ENCODE measurements around the gene FHAD1. TPM values are rescaled to one million over a fixed set of nuclear protein-coding genes. Genes with fewer than 3 reads are reported as not detected.
A peak's percentile ranks its signal among the peaks of the same experiment; 100 is the strongest.

Gene FHAD1
- total and polyA plus RNA-seq, 11 donors, result 0.06 to 1.1 (median 0.12) TPM; not detected in 4

GRCh38 chr1:15283526-15283925, 36.5 kb downstream of the FHAD1 start:
- TF ChIP-seq POLR2A (IDR thresholded peaks at IDR 0.05) (no peak), CTCF (IDR thresholded peaks at IDR 0.05) (peak in 6 of 12 donors; percentile 12 to 45 (median 24))
- ATAC-seq, result peak; percentile 86 to 91 (median 88)
- Histone ChIP-seq H3K27ac (peak overlapping the region in 10 of 12 donors; percentile 18 to 75 (median 62)), H3K36me3 (no peaks in the 10 kb centered on the region), H3K4me3 (no peak overlapping the region), H3K27me3 (peaks cover 0 to 5% (median 0%) of the 10 kb centered on the region in 9 donors), H3K9me3 (no peaks in the 10 kb centered on the region), H3K4me1 (peaks cover 0 to 21% (median 2%) of the 10 kb centered on the region in 12 donors)
- WGBS, 4 donors, result 45 to 66% (median 57%) methylated on average over 2 of the region's 2 CpGs
- DNase-seq, result peak in 3 of 5 donors; percentile 32 to 51 (median 50)
- intact Hi-C loops (cut with DNase I), result no loop called here

- Histone ChIP-seq H3K27me3 (peaks cover 0 to 5% (median 0%) of the 10 kb centered on the region in 9 donors), H3K4me3 (no peak overlapping the region), H3K9me3 (peaks cover 0 to under 1% (median 0%) of the 10 kb centered on the region in 12 donors), H3K27ac (no peak overlapping the region), H3K4me1 (peaks cover 0 to 21% (median 2%) of the 10 kb centered on the region in 12 donors), H3K36me3 (no peaks in the 10 kb centered on the region)
- ATAC-seq, result no peak
- no peak for DNase-seq
- TF ChIP-seq POLR2A (IDR thresholded peaks at IDR 0.05) (no peak), CTCF (IDR thresholded peaks at IDR 0.05) (no peak)
- intact Hi-C loops (cut with DNase I), result no loop called here
- 76 to 89% (median 84%) methylated on average over 4 of the region's 4 CpGs for WGBS, 4 donors
Measured at GRCh38 chr1:15286452-15286851, 39.4 kb downstream of the FHAD1 start.

- no peak for DNase-seq
- ATAC-seq, result no peak
- Histone ChIP-seq H3K4me3 (no peak overlapping the region), H3K36me3 (no peaks in the 10 kb centered on the region), H3K27me3 (peaks cover 0 to 5% (median 0%) of the 10 kb centered on the region in 9 donors), H3K4me1 (peaks cover 0 to 16% (median 0%) of the 10 kb centered on the region in 12 donors), H3K27ac (no peak overlapping the region), H3K9me3 (peaks cover 0 to 4% (median 0%) of the 10 kb centered on the region in 12 donors)
- intact Hi-C loops (cut with DNase I), result no loop called here
- no peak for TF ChIP-seq CTCF (IDR thresholded peaks at IDR 0.05)
- no peak for TF ChIP-seq POLR2A (IDR thresholded peaks at IDR 0.05)
- 62 to 75% (median 69%) methylated on average over 9 of the region's 9 CpGs for WGBS, 4 donors
Measured at GRCh38 chr1:15287035-15287979, 40.3 kb downstream of the FHAD1 start.
